GM20000 (cell line): ENCODE measurements around the gene MAP3K13.
A peak's percentile ranks its signal among the peaks of the same experiment; 100 is the strongest.
"Not testable (repeated sequence)": the region's sequence is repeated elsewhere in the genome, so short reads cannot be mapped to it uniquely, and the experiment has no call there.

Experiments used
- DNase-seq: peaks from one replicate; pipeline ENCODE4 v3.0.0; 2012; ENCODE audit warnings: low spot score
- CTCF ChIP-seq: IDR thresholded peaks from 2 replicates; pipeline ENCODE4 v1.5.1; 2012; ENCODE audit warnings: mild to moderate bottlenecking, control low read depth; ENCODE audit errors: extremely low read depth, missing control alignments

Gene MAP3K13

GRCh38 chr3:185460309-185460708 lies 97.4 kb downstream of the MAP3K13 start:
- DNase-seq = no peak
- no peak for TF ChIP-seq CTCF

- TF ChIP-seq CTCF = no peak
- peak; percentile 9 for DNase-seq
Measured at GRCh38 chr3:185460719-185461350, 97.9 kb downstream of the MAP3K13 start.

GRCh38 chr3:185465471-185465870 lies 102.5 kb downstream of the MAP3K13 start:
- no peak for DNase-seq
- no peak for TF ChIP-seq CTCF

GRCh38 chr3:185466123-185466522 lies 103.2 kb downstream of the MAP3K13 start:
- not testable (repeated sequence) for DNase-seq

GRCh38 chr3:185469542-185469941 lies 106.6 kb downstream of the MAP3K13 start:
- DNase-seq = no peak
- TF ChIP-seq CTCF = no peak

GRCh38 chr3:185470323-185470722 lies 107.4 kb downstream of the MAP3K13 start:
- no peak for DNase-seq
- no peak for TF ChIP-seq CTCF

- no peak for TF ChIP-seq CTCF
Measured at GRCh38 chr3:185473290-185473815, 110.4 kb downstream of the MAP3K13 start.

GRCh38 chr3:185474922-185475321 lies 112.0 kb downstream of the MAP3K13 start:
- not testable (repeated sequence) for DNase-seq

More at GRCh38 chr3:185473290-185473815, 110.4 kb downstream of the MAP3K13 start:
- DNase-seq = no peak
